GM18520 (cell line): ENCODE results near the gene KLHL40.

ENCODE experiments used
- ATAC-seq: cut with Tn5 transposase; IDR thresholded peaks from one replicate; pipeline ENCODE4 v1.9.1; 2021; ENCODE audit not compliant: unreplicated experiment

Gene KLHL40

GRCh38 chr3:42735615-42736014 is 50.3 kb downstream of the KLHL40 start:
- ATAC-seq = no peak

- ATAC-seq = no peak
Observed at GRCh38 chr3:42736081-42736480, 50.7 kb downstream of the KLHL40 start.

DNA sequence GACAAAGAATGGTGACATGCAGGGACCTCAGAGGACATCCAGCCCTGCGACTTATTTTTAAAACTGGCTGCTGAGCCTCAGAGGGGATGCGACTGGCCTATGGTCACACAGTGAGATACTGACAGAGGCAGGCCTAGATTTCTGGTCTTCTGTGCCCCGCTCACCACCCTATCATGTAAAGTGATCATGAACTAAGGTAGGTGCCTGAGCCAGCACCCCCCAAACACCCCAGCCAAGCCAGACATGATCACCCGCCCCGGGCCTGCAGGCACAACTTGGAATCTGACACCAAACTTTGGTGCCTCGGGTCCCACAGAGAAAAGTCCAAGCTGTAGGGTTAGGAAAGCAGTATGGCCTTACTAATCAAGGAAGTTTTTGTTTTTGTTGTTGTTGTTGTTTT is 51.2 kb downstream of the KLHL40 start:
- ATAC-seq = no peak

- ATAC-seq = no peak
Observed at GRCh38 chr3:42739401-42740158, 54.2 kb downstream of the KLHL40 start.

DNA sequence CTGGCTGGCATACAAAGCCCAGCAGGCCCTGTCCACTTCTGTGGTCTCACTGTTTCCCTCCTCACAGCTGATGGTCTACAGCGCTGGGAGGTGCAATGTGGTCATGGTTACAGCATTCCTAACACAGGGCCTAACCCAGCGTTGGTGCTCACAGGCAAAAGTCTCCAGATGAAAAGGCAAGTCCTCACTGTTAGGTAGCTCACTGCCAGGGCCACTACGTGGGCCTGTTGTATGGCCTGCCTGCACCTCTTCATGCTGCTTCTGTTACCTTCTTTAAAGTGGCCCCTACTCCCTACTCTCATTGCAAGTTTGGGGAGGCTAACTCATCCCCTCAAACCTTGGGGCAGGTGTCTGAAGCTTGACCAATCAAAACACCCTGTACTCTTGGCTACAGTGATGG is 56.5 kb downstream of the KLHL40 start:
- ATAC-seq = no peak
